GM21619 (cell line): ENCODE measurements around the gene PRR7.

Source experiments
- ATAC-seq: cut with Tn5 transposase; IDR thresholded peaks from one replicate; pipeline ENCODE4 v1.9.1; 2021; ENCODE audit not compliant: unreplicated experiment

PRR7 gene

DNA sequence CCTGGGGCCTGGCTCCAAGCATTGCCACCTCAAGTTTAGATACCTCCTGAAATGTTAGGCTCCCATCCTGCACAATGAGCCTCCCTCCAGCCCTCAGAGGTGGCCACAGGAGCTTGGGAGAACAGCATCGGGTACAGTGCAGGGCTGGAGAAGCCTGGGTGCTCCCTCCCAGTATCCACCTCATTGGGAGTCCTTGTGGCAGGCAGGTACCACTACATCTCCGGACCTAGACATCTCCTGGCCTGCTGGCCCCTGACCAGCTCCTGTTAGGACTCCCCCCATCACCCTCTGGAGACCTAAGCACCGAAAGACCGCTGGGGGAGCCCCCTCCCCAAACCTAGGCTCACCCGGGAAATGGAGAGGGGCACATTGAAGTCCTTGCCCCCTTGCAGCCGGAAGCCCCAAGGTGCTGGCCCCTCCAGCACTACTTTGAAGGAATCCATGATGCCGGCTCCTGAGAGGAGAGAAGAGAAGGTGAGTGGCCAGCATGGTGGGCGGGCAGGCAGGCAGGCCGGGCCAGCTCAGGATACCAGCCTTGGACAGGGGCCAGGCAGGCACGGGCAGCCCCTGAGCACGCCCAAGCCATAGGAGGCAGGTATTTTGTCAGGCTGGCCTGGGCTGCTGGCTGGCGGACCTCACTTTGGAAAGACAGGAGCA lies 49.6 kb downstream of the PRR7 start:
- ATAC-seq = no peak

DNA sequence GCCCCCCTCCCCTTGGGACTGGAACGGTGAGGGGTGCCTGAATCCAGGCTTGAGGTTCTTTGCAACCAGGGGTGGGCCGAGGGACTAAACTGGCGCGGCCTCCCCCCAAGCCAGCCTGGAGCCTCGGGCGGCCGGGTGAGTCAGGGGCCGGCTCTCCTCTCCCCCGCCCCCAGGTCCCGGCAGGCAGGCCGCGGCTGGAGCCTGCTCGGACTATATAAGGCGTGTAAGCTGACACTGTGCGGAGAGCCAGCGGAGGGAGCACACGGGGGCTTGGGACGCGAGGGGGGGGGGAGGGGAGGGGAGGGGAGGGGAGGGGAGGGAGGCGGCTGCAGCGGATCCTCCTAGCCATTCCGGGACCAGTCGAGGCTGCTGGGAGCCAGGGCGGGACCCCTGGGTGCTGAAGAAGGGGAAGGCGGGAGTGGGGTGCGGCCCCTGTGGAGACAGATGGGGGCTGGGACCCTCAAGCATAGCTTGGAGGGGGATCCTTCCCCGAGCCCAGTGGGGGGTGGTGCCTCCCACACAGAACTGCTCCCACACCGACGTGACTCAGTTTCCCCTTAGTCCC lies 50.2 kb downstream of the PRR7 start:
- no peak for ATAC-seq

DNA sequence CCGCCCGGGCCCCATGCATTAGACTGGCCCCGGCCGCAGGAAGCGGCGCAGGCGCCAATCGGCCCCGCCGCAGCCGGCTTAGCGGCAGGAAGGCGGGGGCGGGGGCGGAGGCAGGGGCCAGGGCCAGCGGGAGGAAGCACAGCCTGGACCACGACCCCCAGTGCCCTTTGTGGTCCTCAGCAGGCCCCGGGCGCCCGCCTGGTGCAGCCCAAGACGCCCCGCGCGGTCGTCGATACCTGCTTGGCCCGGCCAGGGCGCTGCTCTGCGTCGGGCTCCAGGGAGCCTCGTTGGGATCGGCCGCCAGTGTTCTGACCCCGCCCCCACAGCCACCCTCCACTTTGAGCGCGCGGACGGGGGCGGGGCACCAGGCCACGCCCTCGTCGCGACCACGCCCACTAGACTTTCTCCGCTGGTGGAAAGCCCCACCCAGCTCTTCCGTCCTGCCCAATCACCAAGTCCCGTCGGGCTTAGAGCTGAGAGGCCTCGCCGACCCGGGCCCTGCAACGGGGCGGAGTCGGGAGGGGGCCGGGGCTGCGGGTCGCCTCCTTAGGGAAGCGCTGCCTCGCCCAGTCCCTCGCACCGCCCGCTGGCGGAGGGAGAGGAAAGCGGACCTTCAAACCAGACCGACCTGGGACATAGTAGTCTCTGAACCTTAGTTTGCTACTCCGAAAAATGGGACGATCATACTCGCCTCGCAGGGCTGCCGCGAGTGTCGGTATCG lies 50.8 kb downstream of the PRR7 start, which contains the start of gene PDLIM7:
TSS of gene PDLIM7 (minus strand) at position 313 of the 721 bp plus-strand sequence. CDS start 1,092 bp downstream, outside the sequence.
- ATAC-seq = peak; percentile 69

- ATAC-seq = peak; percentile 6
These were observed 51.6 kb downstream of the PRR7 start for GRCh38 chr5:177498013-177498787.

DNA sequence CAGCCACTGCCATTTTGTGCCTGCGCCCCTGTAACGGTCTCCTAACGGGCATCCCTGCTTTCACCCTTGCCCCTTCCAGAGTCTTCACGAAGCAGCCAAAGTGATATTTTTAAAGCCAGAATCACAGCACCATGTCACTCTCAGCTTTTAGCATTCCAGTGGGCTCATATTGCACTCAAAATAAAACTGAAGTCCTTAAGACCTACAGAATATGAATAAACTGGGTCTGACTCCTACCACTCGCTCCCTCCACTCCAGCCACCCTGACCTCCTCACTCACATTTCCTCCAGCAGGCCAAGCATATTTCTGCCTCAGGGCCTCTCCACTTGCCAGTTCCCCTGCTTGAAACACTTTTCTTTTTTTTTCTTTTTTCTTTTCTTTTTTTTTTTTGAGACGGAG lies 53.2 kb downstream of the PRR7 start:
- ATAC-seq = no peak

DNA sequence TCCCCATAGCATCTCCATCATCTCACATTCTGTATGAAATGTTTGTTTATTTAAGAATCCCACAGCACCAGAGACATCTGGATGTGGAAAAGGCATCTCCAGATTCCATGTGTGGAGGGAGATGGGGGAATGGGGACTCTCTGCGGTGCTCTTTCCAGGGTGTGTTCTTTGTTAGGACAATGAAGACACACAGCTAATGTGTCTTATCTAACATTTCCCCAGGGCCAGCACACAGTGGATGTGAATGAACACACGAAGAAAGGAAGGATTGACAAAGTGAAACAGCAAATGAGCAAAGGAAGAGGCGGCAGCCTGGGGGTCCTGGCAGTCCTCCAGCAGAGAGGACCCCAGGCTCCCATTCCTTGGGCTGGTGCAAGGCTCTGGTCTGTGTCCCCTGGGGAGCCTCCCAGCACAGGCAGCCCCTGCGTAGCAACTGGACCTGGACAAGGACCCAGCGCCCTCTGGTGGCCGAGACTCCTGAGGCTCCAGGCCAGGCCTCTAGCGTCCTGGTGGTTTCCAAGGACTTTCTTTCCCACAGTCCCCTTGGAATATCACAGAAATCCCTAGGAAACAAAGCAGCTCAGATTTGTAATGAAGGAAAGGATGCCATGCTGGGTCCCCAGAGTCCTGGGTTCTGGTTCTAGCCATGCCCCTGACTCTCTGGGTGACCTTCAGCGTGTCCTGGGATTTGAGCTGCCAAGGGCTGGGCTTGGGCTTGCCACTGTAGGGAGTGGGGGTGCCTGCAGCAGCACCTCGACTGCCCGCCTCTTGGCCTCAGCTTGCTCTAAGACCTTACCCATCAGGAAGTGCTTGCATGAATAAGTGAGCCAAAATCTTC lies 54.3 kb downstream of the PRR7 start:
- no peak for ATAC-seq

DNA sequence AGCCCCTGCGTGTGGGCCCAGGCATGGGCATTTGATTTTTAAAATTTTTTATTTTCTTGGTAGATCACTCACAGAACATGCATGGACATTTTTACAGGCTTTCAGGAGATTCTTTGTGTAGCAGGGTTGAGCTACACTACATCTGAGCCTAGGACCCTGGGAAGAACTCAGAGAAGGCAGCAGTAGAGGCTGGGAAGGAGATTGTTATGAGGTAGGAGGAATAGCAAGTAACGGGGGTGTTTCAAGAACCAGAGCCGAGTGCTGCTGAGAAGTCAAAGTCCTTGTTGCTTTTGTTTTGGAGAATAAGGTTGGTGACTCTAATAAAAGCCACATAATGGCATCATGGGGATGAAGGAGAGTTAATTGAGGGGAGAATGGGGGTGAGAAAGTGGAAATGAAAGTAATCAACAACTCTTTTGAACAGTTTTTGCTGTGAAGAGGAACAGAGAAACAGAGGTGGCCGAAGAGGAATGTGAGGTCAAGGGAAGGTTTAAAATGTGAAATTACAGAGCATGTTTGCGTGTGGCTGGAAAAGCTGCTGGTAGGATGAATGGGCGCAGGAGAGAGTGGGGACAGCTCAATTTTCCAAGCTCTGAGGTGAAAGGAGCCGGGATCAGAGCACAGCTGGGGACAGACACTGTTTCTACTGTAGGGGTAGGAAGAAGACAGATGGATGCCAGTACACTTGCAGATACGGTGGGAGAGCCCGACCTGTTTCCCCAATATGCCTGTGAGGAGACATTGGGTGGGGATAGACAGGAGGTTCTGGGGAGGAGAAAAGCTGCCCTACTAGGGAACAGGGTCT lies 55.5 kb downstream of the PRR7 start:
- no peak for ATAC-seq

- no peak for ATAC-seq
These were observed 56.3 kb downstream of the PRR7 start for GRCh38 chr5:177502886-177503285.

GRCh38 chr5:177503351-177504085 lies 56.9 kb downstream of the PRR7 start:
- ATAC-seq = no peak

- no peak for ATAC-seq
These were observed 57.8 kb downstream of the PRR7 start for GRCh38 chr5:177504086-177505056.

DNA sequence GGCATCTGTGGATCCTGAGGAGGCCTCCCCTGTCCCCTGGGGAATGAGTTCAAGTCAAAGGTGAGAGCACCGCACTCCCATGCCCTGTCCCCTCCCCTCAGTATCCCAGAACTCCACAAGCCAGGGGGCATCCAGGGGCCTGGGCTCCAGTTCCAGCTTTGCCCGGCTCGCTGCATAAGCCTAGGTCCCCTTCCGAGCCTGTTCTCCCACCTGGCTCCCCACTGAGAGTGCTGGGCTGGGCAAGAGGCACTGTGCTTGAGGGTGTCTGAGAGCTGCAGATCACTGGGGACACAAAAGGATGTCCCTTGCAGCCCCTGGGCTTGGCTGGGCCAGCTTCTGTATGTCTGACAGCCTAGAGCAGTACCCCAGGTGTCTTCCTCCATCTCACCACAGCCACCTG lies 58.5 kb downstream of the PRR7 start:
- no peak for ATAC-seq
